Jurkat, Clone E6-1 (cell line): ENCODE measurements around the gene PIM2.
"Not testable (repeated sequence)": the region's sequence is repeated elsewhere in the genome, so short reads cannot be mapped to it uniquely, and the experiment has no call there.

Experiments
- DNase-seq: peaks from one replicate; pipeline ENCODE4 v3.0.0-alpha.2; 2011; ENCODE audit warnings: low read depth, low spot score
- H3K4me3 ChIP-seq: 2 replicates; pipeline ENCODE4 v1.5.1; 2011; ENCODE audit warnings: mild to moderate bottlenecking, low read length, control low read depth, moderate library complexity

Gene PIM2

GRCh38 chrX:48891402-48892288 is 27.2 kb downstream of the PIM2 start:
- DNase-seq, result no peak
- H3K4me3 ChIP-seq, result no peak overlapping the region

DNA sequence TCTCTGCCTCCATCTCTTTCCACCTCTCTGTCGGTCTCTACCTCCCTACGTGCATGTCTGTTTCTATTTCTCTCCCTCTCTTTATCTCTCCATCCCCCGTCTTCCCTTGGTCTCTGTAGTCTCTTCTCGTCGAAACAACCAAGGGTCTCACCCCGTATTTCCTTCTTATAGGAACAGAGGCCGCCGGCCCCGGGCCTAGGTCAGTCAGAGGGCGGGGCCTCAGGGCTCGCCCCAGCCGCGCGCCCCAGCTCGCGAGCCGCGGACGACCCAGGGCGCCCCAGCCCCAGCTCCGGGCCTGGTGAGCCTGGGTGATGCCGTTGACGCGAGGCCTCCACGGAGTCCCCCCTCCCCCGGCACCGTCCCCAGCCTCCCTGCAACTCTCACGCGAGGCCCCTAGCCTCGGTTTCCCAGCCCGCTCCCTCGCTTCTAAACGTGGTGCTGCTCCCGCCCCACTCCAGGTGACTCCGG is 27.9 kb downstream of the PIM2 start:
- no peak overlapping the region for H3K4me3 ChIP-seq
- DNase-seq, result no peak

GRCh38 chrX:48890296-48890925 is 28.4 kb downstream of the PIM2 start:
- DNase-seq, result no peak
- no peak overlapping the region for H3K4me3 ChIP-seq

DNA sequence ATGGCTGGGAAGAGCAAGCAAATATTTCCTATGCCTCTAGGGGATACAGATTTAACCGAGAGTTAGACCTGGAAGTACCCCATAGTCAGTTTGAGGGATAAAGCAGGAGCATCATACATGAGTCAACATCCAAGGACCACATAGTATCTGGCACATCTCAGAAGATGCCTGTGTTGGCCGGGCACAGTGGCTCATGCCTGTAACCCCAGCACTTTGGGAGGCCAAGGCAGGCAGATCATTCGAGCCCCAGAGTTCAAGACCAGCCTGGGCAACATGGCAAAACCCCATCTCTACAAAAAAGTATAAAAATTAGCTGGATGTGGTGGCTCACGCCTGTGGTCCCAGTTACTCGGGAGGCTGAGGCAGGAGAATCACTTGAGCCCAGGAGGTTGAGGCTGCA is 32.2 kb downstream of the PIM2 start:
- H3K4me3 ChIP-seq, DNase-seq: not testable (repeated sequence)

- DNase-seq, result no peak
- H3K4me3 ChIP-seq, result no peak overlapping the region
Observed at GRCh38 chrX:48883729-48884128, 35.1 kb downstream of the PIM2 start.

DNA sequence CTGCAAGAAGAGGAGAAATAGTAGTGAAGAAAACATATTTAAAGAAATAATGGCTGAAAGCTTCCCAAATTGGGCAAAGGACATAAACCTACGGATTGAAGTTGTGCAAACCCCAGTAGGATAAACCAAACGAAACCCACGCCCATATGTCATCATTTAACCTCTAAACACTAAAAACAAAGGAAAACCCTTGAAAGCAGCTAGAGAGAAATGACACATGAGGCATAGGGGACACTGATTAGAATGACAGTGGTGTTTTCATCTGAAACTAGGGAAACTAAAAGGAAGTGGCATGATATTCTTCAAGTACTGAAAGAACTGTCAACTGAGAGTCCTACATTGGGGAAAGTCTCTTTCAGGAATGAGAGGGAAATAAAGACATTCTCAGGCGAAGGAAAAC is 41.9 kb downstream of the PIM2 start:
- not testable (repeated sequence) for H3K4me3 ChIP-seq

GRCh38 chrX:48872017-48872416 is 46.8 kb downstream of the PIM2 start:
- not testable (repeated sequence) for DNase-seq, H3K4me3 ChIP-seq

More for the DNA sequence above, 41.9 kb downstream of the PIM2 start:
- not testable (repeated sequence) for DNase-seq

GRCh38 chrX:48864210-48864609 is 54.6 kb downstream of the PIM2 start:
- H3K4me3 ChIP-seq, result no peak overlapping the region
- DNase-seq, result no peak
